Stimulated activated CD8-positive, alpha-beta memory T cell treated with anti-CD3 and anti-CD28 coated beads, Interleukin-4, amount 100 ng/mL, for 24 hours (primary cell): ENCODE measurements around the gene FCAMR.
A peak's percentile ranks its signal among the peaks of the same experiment; 100 is the strongest.
"Not testable (repeated sequence)": the region's sequence is repeated elsewhere in the genome, so short reads cannot be mapped to it uniquely, and the experiment has no call there.

ENCODE experiments used
- DNase-seq: peaks from one replicate; pipeline ENCODE4 v3.0.0-alpha.2; 2020; ENCODE audit warnings: low read depth

Gene FCAMR

DNA sequence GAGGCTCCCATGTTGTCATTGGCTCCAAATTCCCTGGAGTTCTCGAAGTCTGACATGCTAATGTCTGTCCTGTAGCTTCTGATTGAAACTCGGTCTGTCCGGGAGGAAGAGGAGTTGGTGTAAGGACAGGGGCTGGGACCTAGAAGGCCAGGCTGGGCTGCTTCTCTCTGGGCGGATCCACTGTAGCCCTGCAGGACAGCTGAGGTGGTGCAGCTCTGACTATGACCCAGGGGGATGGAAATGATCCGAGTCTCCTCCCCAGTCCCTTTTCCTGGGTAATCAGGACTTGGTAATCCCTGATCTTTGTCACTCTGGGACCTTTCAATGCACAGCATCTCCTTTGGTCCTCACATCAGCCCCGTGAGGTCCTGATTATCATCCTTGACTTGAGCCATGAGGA, 38.6 kb downstream of the FCAMR start:
- no peak for DNase-seq

DNA sequence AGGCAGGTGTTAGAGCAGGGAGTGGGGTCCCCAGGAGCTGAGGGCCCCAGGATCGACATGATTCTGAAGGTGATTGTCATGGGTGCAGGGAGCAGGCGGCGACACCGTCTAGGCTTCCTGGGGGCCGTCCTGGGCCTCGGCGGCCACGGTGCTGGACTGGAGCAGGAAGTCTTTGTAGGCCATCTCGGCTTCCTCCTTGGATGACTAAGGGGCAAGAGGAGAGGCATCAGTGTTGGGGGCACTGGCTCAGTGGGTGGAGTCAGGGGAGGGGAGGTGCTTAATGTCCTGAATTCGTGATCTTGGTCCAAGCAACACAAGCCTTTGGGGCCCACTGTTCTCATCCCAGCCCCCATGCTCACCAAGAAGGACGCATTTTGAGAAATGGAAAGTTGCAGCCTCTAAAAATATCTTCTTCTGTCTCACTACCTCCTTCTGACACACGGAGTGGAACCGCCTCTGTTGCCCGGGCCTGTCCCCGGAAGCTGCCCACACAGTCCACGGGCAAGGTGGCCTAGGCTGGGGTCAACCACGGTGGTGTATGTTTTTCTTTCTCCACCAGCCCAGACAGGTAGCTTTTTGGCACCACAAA, 40.0 kb downstream of the FCAMR start:
- peak; percentile 64 for DNase-seq

DNA sequence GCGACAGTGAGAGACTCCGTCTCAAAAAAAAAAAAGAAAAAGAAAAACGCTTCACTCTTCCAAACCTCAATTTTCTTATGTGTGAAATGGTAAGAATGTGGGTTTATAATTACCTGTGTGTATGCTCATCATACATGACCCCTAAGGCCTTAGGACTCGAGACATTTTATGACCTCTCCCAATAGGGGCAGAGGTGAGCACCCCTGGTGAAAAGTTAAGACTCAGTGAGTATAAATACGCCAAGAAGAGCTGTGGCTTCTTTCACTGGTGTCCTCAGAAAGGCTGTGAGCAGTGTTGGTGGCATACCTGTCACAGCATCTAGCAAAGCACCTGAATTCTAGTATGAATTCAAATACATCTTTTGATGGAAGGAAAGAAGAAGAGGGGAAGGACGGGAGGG, 40.7 kb downstream of the FCAMR start:
- DNase-seq: no peak

DNA sequence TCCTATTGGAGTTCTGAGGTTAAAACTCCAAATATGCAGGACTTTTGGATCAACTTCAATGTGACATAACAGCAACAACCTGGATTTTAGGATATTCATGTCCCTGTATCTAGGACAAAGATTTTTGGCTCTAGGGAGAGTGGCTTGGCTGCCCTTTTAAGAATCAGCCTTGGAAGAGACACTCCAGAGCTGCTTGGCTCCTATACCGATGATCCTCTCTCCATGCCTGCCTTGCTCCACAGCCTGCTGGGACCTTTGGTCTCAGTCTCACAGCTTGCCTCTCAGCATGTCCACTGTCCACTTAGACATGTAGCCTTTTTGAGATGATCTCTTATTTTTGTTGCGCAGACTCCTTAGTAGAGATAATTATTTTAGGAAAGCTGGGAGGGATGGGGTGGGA, 44.0 kb downstream of the FCAMR start:
- no peak for DNase-seq

DNA sequence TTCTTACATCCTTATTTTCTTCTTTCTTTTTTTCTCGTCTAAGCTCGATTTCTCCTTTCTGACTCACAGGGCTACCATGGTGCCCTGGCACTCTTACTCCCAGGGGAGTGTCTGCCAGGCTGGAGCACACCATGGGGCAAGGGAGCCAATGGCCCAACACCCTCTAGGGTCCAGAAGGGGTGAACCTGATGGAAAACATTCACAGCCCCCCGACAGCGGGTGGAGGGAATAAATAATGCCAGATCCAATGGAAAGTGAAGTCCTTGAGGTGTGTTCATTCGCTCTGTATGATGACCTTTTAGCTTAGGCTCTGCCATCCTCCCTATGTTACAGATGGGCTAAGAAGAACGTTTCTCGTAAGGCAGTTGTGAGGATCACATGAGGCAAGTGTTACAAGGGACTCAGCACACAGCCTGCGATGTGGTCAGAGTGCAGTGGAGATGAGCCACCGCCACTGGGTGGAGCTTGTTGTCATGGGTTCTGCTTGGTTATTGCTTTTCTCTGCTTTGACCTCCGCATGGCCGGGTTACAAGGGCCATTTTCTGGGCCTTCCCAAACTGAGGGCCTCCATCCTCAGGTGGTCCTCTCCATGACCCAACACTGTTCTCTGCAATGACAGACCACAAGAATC, 45.0 kb downstream of the FCAMR start:
- DNase-seq: peak; percentile 57

DNA sequence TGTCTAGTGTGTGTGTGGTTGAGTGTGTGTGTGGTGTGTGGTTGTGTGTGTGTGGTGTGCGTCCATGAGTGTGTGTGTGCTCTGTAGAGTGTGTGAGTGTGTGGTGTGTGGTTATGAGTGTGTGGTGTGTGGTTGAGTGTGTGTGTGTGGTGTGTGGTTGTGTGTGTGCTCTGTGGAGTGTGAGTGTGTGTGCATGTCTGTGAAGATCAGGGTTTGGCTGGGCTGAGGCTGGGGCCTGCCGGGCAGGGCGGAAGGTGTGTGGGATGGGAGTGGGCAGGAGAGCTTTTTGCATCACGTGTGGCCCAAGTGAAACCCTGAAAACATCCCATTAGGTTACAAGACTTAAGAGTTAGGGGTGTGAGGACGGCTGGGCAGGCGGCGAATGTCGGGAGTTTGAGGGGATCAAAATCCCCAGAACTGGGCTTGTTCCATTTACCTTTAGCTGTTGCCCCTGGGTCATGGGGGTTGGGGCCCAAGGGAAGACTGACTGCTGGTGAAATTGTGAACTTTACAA, 45.6 kb downstream of the FCAMR start:
- no peak for DNase-seq

DNA sequence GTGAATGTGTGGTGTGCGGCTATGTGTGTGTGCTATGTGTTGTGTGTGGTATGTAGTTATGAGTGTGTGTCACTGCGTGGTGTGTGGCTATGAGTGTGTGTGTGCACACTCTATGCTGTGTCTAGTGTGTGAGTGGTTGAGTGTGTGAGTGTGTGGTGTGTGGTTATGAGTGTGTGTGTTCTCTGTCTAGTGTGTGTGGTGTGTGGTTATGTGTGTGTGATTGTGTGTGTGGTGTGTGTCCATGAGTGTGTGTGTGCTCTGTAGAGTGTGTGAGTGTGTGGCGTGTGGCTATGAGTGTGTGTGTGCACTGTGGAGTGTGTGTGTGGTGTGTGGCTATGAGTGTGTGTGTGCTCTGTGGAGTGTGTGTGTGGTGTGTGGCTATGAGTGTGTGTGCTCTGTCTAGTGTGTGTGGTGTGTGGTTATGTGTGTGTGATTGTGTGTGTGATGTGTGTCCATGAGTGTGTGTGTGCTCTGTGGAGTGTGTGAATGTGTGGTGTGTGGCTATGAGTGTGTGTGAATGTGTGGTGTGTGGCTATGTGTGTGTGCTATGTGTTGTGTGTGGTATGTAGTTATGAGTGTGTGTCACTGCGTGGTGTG, 46.2 kb downstream of the FCAMR start:
- DNase-seq: not testable (repeated sequence)

DNA sequence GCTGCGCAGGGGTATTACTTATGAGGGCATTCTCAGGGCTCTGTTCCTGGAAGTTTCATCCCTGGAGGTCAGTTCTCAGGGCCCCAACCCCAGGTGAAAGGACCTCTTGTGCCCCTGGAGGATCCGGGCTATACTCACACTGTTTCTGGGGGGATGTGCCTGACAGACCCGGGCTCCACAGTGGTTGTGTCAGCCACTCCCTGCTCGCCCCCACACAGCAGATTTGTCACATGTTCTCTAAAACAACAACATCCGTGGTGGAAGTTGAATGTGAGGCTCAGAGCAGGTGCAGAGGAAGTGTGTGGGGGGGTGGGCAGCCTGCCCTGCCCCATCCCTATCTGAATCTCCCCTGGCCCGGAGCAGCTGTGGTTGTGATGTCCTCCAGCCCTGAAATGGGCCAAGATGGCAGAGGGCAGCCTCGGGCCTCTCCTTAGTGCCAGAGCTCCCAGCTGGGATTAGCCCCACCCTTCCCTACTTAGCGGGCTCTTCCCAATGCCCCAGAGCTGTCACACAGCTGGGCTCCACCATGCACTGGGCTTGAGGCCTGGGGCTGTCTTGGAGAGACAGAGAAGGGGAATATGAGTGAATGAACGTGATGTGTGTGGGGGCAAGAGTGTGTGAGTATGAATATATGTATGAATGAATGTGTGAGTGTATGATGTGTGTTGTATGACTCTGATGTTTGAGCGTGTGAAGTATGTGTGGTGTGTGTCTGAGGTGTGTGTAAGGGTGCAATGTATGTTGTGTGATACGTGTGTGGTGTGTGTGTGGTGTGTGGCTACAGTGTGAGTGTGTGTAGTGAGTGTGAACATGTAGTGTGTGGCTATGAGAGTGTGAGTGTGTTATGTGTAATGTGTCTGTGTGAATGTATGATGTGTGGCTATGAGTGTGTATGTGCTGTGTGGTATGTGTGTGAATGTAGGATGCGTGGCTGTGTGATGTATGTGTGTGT, 47.0 kb downstream of the FCAMR start:
- DNase-seq: peak; percentile 61

DNA sequence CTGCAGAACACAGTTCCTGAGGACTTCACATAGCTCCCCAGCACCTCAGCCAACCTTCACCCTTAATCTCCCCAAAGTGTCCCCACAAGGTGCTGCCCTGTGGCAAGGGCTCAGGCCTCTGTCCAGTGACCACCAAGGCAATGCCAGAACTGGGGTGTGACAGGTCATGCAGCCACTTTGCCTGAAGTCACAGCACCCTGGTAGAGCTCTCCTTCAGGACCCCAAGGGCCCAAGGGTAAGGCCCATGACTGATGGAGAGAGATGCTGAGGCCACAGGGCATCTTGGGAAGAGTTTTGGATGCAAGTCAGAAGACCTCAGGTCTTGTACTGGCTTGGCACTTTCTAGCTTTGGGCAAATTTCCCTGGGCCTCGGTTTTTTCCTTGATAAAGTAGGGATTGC, 47.7 kb downstream of the FCAMR start:
- no peak for DNase-seq

DNA sequence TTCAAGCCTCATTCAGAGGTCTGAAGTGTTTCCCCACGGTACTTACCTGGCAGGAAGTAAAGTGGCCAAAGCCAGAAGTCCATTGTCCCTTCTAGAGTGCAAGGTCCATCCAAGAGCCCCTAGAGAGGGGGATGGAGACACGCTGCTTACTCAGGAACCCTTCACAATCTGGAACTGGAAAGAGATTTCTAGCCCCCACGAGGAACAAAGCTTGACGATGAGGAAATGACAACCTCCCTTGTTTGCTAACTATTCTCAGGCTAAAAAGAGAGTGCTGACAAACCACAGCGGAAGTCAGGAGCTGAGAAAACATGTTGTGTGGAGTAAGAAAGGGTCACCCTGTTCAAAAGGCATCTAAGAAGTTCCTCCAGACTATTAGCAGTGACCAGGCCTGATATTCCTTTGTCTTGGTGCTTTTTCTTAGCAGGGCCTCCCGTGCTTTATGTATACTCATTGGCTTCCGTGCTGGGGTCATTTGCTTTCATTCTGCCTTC, 48.4 kb downstream of the FCAMR start, which contains the start of gene FCMR:
FCMR (minus strand) TSS at position 170 of the 494 bp plus-strand sequence; CDS start at position 83, 87 bp downstream.
- DNase-seq: no peak

DNA sequence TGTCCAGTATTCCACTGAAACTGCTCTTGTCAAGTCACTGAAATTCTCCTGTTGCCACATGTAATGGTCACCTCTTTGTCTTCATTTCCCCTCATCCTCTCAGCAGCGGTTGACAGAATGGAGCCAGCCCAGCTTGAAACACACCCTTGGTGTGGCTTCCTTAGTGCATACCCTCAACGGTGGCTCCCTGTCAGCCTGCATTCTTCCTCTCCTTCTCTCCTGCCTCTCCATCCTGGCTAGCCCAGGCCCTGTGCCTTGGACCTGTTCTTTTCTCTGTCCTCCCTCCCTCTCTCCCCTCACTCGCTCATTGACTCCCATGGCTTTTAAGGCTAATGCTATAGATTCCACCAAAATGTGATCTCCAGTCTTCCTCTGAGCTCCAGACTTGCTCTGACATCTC, 52.2 kb downstream of the FCAMR start:
- no peak for DNase-seq

DNA sequence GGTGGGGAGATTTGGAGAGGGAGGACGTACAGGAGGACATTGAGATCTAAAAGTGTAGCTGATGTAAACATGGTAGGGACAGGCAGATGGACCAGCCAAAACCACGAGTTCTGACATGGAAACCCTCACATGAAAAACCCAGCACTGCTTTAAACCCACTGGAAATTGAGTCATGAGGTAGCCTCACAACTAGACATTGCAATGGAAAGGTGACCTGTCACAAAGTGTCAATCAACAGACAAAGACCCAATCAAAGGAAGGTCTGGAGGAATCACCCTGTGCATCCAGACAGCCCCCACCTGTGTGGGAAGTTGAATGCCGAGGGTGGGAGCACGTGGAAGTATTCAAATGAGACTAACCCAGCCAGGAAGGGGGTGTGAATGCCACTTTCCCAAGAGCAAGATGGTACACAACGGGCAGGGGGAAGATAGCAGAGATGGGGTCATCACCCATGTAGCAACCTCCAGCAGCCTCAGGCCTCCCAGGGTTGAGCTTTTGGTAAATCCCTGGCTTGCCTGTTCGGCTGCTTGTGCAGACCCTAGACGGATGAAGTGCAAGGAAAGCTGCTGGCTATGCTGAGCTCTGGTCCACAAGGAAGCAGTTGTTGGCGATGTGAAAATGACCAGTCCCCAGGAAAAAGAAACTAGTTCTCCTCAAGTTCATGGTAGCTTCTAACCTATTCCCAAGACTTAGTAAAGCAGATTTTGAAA, 54.1 kb downstream of the FCAMR start:
- no peak for DNase-seq

DNA sequence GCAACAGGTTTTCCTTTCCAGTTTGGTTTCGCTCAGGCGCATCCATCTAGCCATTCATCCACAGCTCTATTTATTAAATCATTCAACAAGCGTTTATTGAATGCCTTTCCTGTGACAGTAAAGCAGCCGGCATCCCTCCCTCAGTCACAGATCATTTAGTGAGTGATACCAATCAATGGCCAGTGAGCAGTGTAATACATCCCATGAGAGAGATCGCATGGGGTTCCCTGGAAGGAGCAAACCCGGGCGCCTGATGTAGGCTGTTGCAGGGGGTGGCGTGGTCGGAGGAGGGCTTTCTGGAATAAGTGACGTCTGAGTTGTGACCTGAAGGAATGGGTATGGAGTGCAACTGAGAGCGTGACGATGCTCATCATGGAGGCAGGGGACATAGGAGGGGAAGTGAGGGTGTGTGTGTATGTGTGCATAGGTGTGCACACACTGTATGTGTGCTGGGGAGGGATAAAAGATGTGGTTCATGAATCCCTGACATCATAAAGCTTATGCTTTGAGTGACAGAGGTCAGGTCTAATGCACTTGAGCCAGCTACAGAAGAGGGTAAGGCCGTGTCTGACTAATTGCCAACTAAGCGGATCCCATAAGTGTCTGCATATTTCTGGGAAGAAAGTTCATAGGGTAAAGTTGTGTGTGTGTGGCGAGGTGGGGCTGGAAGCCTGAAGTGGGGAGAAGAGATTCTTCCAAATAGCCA, 55.1 kb downstream of the FCAMR start:
- no peak for DNase-seq

DNA sequence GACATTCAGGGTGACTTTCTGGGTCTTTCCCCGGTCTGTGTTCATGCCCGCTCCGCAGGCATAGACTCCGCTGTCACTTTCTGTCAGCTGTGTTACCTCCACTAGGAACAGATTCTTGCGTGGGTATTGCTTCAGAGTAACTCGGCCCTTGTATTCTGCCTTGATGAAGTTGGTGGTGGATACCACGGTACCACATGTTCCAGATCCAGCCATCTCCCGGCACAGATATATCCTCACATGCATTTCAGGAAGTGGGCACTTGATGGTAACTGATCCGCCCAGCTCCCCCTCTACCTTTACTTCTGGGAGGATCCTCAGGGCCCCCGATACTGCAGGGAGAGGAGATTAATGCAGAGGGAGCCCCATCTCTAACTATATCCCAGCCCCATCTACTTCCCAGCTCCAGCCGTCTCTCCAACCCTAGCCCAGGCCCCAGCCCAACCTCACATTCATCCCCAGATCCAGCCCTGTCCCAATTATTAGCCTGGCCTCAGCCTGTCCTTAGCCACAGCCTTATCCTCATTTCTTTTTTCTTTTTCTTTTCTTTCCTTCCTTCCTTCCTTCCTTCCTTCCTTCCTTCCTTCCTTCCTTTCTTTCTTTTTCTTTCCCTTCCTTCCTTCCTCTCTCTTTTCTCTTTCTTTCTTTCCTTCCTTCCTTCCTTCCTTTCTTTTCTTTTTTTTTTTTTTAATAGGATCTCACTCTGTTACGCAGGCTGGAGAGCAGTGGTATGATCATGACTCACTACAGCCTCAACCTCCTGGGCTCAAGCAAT, 56.3 kb downstream of the FCAMR start:
- DNase-seq: no peak

DNA sequence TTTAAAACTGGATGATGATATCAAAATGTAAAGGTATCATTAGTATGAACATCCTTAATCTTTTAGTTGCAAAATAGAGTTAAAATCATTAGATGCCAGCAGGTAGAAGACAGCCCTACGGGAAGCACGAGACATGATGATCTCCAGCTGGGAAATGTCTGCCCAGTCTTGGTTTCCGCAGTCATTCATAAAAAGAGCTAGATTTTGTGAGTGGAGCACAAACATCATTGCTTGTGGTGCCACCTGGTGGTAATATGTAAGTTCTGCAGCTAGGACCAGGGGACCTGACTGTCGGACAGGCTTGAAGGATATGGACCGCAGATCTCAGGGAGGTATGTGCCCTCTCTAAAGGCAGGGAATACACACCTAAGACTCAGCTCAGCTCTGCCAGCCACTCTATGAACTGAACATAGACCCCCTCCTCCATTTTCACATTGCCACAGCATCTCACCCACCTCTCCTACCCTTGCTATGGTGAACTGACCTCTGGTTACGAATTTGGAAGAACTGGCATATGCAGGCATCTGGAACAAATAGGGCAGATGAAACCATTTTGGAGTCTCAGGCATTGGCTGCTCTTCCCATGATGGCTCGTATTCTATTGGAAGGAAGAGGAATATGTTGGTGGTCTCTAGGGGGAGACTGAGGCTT, 57.7 kb downstream of the FCAMR start:
- DNase-seq: no peak

DNA sequence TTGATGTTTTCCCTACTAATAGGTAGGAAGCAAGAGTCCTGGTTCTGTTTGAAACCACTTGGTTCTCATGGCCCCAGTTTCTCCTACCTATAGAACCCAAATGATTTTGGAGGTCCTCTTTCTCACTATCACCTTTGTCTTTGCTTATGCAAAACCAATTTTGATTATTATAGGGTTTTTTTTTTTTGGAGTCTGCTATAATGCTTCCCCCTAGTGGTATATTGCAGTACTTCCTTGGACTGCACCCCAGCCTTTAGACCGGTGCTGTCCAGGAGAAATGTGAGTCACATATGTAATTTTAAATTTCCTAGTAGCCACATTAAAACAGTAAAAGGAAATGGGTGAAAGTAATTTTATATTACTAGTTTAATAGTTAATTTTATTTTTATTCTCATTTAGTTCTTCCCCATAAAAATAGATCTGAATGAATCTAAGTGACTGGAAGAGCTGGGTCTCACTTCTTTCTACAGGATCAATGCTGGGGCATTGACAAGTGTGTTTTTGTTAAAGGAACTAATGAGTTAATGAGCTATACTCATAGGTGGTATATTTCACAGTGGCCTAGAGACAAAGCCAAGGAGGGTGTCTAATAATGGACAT, 59.1 kb downstream of the FCAMR start:
- no peak for DNase-seq

DNA sequence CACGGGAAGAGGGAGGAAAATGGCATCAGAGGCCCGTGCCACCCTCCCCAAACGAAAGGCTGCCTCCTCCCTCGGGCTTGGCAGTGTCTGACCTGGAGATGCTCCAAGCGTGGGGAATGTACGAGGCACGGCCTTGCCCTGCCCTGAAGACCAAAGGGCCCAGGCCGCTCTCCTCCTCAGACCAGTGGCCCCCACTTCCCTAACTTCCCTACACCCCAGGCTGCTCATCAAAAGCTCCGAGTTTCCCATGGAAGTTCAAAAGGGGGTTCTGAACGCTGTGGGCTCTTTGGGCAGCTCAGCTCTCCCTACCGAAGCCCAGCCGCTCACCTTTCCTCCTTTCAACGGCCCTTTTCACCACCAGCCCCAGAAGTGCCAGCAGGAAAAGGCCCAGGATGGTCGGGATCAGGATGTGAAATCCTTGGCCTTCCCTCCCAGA, 60.4 kb downstream of the FCAMR start:
- no peak for DNase-seq

DNA sequence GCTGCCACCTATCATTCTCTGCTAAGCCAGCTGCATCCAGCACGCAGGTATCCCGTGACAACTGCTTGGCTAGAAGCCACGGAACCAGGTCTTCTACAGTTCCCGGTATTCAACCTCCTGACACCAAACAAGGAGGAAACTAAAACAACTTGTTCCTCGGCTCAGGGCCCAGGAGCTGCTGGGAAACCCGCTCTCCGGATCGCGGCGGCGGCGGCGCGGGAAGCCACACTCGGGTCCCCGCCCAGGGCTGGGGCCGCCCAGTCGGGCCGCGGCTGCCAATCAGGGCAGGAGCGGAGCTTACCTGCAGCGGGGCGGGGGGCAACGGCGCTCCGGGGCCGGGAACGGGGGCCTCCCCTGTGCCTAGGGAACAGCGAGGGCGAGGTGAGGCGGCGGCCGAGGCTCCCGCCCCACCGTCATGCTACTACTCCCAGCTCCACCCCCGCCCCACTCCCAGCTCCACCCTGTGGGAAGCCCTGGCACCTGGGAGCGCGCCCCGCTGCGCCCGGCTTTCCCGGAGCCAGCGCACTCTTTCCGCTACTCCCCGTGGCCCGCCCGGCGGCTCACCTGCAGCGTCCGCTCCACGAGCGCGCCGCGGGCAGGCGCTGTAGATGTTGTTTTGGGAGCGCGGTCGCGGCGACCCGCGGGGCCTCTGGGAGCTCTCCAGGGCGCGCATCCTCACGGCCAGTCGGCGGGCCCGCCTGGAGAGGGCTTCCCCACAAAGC, 60.9 kb downstream of the FCAMR start:
- no peak for DNase-seq
